ENCODE data around the gene ATRNL1. TPM values are rescaled to one million over a fixed set of nuclear protein-coding genes. Genes with fewer than 3 reads are reported as not detected.

The ATRNL1 gene
- total RNA-seq, 1 experiment from 2014 or later: not detected

DNA sequence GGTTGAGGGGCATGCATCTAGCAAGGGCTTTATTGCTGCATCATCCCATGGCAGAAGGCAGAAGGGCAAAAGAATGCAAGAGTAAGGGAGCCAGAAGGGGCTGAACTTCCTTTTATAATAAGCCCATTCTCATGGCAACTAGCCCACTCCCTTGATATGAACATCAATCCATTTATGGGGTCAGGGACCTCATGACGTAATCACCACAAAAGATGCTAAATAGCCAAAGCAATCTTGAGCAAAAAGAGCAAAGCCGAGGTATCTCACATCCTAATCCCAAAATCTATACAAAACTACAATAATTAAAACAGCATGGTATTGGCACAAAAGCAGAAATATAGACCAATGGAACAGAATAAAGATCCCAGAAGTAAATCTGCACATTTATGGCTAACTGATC lies 499.9 kb downstream of the ATRNL1 start:
- BruUV-seq (replicated peaks): no TSS peak
- CTCF ChIA-PET: no interaction called here
- Mint-ChIP-seq H3K4me3 (ENCODE audit: unreplicated experiment) (no peak overlapping the region), H3K27me3 (ENCODE audit: insufficient read depth, unreplicated experiment) (no peaks in the 10 kb centered on the region), H3K36me3 (ENCODE audit: insufficient read depth, unreplicated experiment) (no peaks in the 10 kb centered on the region), H3K4me1 (ENCODE audit: low read depth, unreplicated experiment) (no peaks in the 10 kb centered on the region), H3K27ac (ENCODE audit: unreplicated experiment) (no peak overlapping the region), H3K9me3 (ENCODE audit: unreplicated experiment) (no peaks in the 10 kb centered on the region)
- no peaks in the 10 kb centered on the region for H3K4me1 ChIP-seq
- POLR2A ChIA-PET: no interaction called here
- H3K9me3 ChIP-seq: no peaks in the 10 kb centered on the region
- H3K36me3 ChIP-seq (ENCODE audit: control insufficient read depth, insufficient read depth, low read length): no peaks in the 10 kb centered on the region
- DNase-seq: no peak
- intact Hi-C loops (cut with micrococcal nuclease; ENCODE audit: unreplicated experiment): no loop called here
- H3K27me3 ChIP-seq (replicated peaks; ENCODE audit: control insufficient read depth, insufficient read depth, low read length): no peaks in the 10 kb centered on the region
- no peak for TF ChIP-seq CTCF (IDR thresholded peaks at IDR 0.05; ENCODE audit: insufficient read depth in 1 of 2, low read depth in 1 of 2, low read length in 1 of 2, severe bottlenecking in 1 of 2, unreplicated experiment in 1 of 2)
- no peak overlapping the region for H3K4me3 ChIP-seq (ENCODE audit: low read depth, low read length)

- DNase-seq: no peak
- ChIA-PET CTCF (no interaction called here), POLR2A (no interaction called here)
- Histone ChIP-seq H3K36me3 (ENCODE audit: control insufficient read depth, insufficient read depth, low read length) (no peaks in the 10 kb centered on the region), H3K9me3 (no peaks in the 10 kb centered on the region), H3K27me3 (replicated peaks; ENCODE audit: control insufficient read depth, insufficient read depth, low read length) (no peaks in the 10 kb centered on the region), H3K4me1 (no peaks in the 10 kb centered on the region), H3K4me3 (ENCODE audit: low read depth, low read length) (no peak overlapping the region)
- Mint-ChIP-seq H3K9me3 (ENCODE audit: unreplicated experiment) (no peaks in the 10 kb centered on the region), H3K36me3 (ENCODE audit: insufficient read depth, unreplicated experiment) (no peaks in the 10 kb centered on the region), H3K27ac (ENCODE audit: unreplicated experiment) (no peak overlapping the region), H3K27me3 (ENCODE audit: insufficient read depth, unreplicated experiment) (no peaks in the 10 kb centered on the region), H3K4me1 (ENCODE audit: low read depth, unreplicated experiment) (no peaks in the 10 kb centered on the region), H3K4me3 (ENCODE audit: unreplicated experiment) (no peak overlapping the region)
- intact Hi-C loops (cut with micrococcal nuclease; ENCODE audit: unreplicated experiment): no loop called here
- no TSS peak for BruUV-seq (replicated peaks)
- TF ChIP-seq CTCF (IDR thresholded peaks at IDR 0.05; ENCODE audit: insufficient read depth in 1 of 2, low read depth in 1 of 2, low read length in 1 of 2, severe bottlenecking in 1 of 2, unreplicated experiment in 1 of 2): no peak
Measured at GRCh38 chr10:115604627-115605026, 511.5 kb downstream of the ATRNL1 start.

- Histone ChIP-seq H3K27me3 (replicated peaks; ENCODE audit: control insufficient read depth, insufficient read depth, low read length) (no peaks in the 10 kb centered on the region), H3K4me1 (no peaks in the 10 kb centered on the region), H3K4me3 (ENCODE audit: low read depth, low read length) (no peak overlapping the region), H3K9me3 (no peaks in the 10 kb centered on the region), H3K36me3 (ENCODE audit: control insufficient read depth, insufficient read depth, low read length) (no peaks in the 10 kb centered on the region)
- BruUV-seq (replicated peaks): no TSS peak
- Mint-ChIP-seq H3K36me3 (ENCODE audit: insufficient read depth, unreplicated experiment) (no peaks in the 10 kb centered on the region), H3K27me3 (ENCODE audit: insufficient read depth, unreplicated experiment) (no peaks in the 10 kb centered on the region), H3K4me1 (ENCODE audit: low read depth, unreplicated experiment) (no peaks in the 10 kb centered on the region), H3K27ac (ENCODE audit: unreplicated experiment) (no peak overlapping the region), H3K4me3 (ENCODE audit: unreplicated experiment) (no peak overlapping the region), H3K9me3 (ENCODE audit: unreplicated experiment) (no peaks in the 10 kb centered on the region)
- CTCF ChIA-PET: no interaction called here
- POLR2A ChIA-PET: no interaction called here
- intact Hi-C loops (cut with micrococcal nuclease; ENCODE audit: unreplicated experiment): no loop called here
- TF ChIP-seq CTCF (IDR thresholded peaks at IDR 0.05; ENCODE audit: insufficient read depth in 1 of 2, low read depth in 1 of 2, low read length in 1 of 2, severe bottlenecking in 1 of 2, unreplicated experiment in 1 of 2): no peak
- DNase-seq: no peak
Measured at GRCh38 chr10:115606086-115606485, 512.9 kb downstream of the ATRNL1 start.

All from Caco-2 (cell line).